Jurkat, Clone E6-1 (cell line): ENCODE results near the gene CAMK1D.
"Not testable (repeated sequence)": the region's sequence is repeated elsewhere in the genome, so short reads cannot be mapped to it uniquely, and the experiment has no call there.

Source experiments
- DNase-seq: peaks from one replicate; pipeline ENCODE4 v3.0.0-alpha.2; 2011; ENCODE audit warnings: low read depth, low spot score
- H3K4me3 ChIP-seq: 2 replicates; pipeline ENCODE4 v1.5.1; 2011; ENCODE audit warnings: mild to moderate bottlenecking, low read length, control low read depth, moderate library complexity

The CAMK1D gene

DNA sequence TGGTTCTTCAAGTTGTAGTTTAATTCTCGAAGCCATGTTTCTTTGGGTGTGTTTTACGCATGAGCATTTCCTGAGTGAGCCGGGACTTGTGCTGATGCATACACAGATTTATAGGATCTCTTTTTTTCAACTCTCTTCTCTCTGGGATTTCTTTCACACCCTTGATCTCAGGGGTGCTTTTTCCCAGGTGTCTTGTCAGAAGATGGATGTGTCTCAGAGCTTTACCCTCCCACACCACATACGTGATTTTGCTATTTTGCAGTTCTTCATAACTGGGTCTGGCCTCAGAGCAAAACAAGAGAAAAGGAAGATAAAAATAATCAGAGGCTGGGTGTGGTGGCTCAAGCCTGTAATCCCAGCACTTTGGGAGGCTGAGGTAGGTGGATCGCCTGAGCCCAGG is 177.0 kb downstream of the CAMK1D start:
- H3K4me3 ChIP-seq: no peak overlapping the region
- no peak for DNase-seq

DNA sequence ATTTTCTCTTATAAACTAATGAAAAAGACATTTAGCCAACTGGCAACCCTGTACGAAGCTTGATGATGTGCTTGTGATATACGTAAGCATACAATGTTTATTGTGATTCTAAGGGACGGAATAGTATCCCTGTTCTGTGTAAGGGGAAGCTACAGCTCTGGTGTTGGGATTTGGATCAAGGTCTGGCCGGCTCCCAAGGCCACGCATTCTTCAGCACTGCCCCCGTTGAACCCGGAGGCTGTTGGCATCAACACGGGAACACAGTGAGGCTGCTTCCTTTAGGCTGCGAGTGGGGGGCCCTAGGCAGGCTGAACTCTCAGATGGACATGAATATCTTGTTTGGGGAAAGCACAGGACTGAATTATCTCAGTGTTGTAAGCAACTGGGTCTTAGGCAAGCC is 180.6 kb downstream of the CAMK1D start:
- H3K4me3 ChIP-seq: no peak overlapping the region
- DNase-seq: no peak

DNA sequence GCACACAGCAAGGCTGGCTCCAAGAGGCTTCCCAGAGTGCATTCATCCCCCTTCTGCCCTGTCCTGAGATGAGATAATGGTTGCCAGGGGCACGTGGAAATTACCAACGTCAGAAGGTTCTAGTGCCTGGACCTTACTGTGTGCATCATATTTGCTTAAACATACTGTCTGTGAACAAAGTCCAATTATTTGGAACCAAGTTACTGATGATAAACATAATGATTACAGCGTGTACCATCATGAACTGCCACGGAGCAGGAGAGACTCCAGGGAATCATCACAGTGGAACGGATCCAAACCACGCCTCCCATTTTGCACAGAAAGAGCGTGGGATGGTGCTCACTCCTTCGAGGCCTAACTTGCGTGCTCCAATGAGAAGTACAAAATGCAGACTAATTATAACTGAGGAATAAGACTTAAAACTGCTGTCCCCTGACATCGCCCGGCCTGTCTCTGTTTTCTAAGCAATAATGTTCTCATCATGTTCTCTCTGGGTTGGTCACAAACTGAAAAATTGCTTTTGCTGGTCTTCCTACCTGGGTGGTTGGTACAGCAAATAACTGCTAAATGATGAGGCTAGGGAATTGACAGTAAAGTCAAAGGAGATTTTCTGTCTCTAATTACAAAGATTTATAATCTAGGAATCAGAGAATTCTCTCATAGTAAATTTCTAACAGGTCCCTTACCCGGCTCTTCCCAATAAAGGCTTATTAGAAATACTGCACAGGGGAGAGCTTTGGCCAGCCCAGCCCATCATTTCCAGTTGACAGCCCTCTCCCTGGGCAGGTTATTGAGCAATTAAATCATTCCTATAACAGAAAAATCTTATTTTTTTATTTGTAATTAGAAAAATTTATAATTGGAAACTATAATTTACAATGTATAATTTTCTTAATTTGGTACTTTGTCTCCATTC is 182.2 kb downstream of the CAMK1D start:
- no peak overlapping the region for H3K4me3 ChIP-seq
- no peak for DNase-seq

DNA sequence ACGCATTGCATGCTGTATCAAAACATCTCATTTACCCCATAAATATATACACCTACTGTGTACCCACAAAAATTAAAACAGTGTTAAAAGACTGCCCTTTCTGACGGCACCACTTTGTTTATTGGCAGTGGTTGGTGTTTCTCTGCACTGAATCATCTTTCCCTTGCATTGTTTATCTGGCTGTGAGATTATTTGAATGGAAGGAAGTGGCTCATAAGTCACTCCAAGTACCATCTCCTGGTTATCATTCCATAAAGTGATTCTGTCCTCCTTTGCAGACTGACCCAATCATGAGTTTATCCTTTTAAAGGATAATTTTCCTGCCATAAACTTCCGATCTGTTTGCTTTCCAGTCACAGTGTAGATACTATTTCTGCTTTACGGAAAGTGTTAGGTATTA is 183.8 kb downstream of the CAMK1D start:
- DNase-seq: no peak

DNA sequence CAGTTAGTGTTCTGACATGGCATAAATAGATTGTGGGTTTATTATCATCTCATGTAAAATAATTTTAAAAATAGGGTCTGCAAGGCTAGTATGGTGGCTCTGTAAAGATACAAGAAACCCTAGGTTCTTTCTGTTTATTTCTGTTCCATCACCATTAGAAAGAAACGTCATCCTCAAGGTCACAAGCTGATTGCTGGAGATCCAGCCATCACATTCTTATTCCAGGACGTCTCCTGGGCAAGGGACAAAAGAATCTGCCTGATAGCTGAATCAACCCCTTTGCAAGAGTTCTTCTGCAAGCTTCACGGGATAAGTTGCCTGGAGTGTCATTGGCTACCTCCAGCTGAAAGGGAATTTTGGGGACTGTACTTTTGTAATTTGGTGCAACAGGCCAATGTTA is 184.4 kb downstream of the CAMK1D start:
- no peak overlapping the region for H3K4me3 ChIP-seq
- DNase-seq: no peak

More for the DNA sequence above, 183.8 kb downstream of the CAMK1D start:
- H3K4me3 ChIP-seq: no peak overlapping the region

DNA sequence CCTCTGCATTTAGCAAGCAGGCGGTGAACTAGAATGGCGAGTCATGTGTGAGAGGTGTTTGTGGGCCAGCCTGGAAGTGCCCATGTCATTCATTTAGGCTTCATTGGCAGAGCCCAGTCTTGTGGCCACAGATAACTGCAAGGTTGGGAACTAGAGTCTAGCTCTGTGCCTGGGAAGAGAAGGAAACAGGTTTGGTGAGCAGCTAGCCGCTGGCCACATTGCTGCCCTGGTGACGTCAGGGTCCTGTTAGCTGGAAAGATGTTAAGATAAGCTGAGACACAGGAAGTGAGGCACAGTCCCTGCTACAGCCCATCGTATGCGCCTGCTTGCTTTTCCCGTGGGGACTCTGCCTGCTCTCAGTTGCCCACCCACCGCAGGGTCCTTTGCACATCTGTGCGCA is 185.5 kb downstream of the CAMK1D start:
- H3K4me3 ChIP-seq: no peak overlapping the region
- DNase-seq: no peak

DNA sequence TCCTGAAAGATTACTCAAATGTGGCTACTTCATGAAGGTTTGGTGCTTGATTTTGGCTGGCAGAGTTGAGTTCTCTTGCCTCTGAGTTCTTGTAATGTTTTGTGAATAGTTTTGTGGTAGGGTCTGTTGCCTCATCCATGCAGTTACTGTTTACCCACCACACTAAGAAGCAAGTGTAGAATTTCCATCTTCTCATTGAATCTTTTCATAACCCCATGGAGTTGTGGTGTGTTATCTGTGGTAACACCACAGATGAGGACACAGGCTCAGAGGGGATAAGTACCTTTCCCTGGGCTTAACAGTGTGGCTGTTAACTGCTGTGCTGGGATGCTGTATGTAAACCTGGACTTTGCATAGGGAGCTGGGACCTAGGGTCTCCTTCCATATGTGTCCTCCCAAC is 186.3 kb downstream of the CAMK1D start:
- H3K4me3 ChIP-seq: no peak overlapping the region
- DNase-seq: peak; percentile 57

DNA sequence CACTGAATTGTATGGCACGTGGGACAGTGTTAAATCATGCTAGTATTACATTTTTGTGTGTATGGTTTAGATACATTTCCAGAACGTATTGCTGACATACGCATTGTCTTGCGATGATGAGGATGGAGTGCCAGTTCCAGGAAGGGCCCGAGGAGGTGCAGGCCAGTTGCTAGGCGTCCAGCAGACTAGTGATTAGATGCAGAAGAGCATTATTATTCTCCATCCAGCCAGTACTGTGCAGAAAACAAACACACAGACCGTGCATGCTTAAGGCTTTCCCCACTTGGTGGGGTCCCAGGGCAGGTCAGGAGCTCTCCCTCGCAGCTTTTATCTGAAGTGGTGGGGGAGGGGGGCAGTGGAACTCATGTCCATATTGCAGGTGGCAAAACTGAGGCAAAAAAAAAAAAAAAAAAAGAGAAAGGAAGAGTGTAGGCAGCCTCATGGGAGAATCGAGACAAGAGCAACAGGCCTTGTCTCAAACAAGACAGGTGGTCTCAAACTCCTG is 189.2 kb downstream of the CAMK1D start:
- DNase-seq: no peak
- no peak overlapping the region for H3K4me3 ChIP-seq

DNA sequence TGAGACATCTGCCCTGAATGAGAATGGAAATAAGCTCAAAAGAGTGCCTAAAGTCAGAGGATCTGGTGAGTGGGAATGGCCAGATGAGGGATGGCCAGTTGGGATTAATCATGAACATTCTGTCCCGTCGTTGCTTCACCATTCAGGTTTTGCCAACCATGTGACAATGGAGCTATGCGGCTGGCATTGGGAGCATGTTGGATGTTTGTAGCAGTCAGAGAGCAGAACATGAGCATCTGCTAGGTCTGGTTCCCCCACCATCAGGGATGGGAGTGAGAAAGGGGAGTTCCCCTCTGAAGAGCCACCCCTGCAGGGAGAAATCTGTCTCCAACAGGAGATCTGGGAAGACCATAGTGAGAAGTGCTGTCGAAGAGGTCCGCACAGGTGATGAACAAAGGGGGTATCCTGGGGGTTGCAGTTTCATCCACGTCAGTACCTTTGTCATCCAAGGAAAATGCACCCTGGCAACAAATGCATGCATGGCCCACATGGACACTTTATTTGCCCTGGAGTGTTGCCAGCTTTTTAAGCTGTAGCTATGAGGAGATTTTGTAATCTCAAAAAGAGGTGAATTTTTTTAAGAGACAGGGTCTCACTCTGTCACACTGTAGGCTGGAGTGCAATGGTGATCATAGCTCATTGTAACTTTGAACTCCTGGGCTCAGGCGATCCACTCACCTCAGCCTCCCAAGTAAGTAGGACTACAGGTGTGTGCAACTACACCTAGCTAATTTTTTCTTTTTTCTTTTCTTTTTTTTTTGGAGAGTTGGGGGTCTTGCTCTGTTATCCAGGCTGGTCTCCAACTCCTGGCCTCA is 190.2 kb downstream of the CAMK1D start:
- no peak for DNase-seq
- H3K4me3 ChIP-seq: no peak overlapping the region

DNA sequence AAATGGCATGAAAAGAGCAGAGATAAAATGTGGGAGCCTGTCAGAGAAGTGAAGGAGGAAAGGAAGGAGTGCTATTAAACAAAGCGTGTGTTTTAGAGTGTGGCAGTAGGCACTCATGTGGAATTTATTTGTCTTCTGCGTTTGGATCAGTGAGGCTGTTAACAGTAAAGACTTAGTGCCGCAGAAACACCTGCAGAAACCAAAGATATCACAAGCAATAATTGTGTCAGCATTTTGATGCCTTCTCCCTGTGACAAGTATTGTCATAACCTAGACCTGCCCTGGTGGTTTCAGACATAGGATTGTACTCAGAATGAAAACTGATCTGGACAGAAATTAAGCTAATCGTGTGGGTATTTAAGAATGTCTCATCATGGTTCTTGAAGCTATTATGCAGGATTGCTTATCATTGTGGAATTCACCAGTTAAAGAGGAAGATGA is 191.0 kb downstream of the CAMK1D start:
- H3K4me3 ChIP-seq: no peak overlapping the region
- peak; percentile 25 for DNase-seq

DNA sequence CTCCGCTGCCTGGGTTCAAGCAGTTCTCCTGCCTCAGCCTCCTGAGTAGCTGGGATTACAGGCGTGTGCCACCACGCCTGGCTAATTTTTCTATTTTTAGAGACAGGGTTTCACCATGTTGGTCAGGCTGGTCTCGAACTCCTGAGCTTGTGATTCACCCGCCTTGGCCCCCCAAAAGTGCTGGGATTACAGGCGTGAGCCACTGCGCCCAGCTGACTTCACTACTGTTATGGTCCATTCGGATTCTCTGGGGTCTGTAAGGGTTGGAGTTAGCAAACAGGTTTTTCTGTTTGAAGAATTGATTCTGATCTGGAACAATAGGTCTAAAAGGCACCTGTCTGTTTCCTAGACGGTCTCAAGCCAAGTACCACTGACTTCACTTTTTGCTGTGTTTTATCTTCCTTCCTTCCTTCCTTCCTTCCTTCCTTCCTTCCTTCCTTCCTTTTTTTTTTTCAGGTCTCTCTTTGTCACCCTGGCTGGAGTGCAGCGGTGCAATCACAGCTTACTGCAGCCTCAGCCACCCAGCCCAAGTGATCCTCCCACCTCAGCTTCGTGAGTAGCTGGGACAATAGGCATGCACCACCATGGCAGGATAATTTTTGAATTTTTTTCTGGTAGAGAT is 192.2 kb downstream of the CAMK1D start:
- no peak overlapping the region for H3K4me3 ChIP-seq
- DNase-seq: no peak

DNA sequence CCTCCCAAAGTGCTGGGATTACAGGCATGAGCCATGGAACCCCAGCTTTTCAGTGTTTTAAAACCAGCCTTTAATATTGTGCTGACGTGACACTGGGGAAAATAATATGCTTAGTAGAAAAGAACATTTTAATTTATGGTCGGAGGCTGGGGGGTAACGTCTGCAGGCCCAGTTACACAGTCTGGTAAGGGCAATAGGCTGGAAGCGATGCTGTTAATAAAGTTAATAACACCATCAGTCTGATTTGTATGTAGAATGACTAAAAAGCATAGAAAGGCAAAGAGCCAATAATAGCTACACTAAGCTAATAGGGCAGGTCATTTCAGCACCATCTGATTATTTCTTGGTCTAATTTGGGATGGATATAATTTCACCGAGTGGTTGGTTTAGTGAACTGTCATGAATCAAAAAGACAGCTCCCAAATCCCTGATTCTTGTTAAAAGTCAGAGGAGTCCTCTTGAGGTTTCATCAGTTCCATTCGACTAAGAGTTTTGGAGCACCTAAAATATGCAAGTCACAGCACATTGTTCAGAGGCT is 192.9 kb downstream of the CAMK1D start:
- no peak overlapping the region for H3K4me3 ChIP-seq
- DNase-seq: no peak

DNA sequence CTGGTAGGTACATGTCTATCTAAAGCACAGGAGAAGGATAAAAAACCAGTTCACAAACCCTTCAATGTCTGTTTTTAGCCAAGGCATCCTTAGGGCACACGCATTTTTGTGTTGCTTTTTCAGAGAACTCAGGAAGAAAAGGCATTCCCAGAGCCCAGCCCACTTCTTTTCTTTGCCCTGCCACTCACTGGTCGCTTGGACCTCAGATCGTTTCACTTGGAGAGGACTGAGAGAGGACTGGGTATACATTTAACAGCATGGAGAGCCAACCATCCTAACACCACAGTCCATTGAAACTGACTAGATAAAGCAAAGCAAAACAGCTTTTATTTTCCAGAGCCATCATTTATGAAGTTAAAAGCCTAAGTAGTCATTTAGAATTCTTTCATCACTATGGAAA is 194.2 kb downstream of the CAMK1D start:
- no peak for DNase-seq
- H3K4me3 ChIP-seq: no peak overlapping the region

DNA sequence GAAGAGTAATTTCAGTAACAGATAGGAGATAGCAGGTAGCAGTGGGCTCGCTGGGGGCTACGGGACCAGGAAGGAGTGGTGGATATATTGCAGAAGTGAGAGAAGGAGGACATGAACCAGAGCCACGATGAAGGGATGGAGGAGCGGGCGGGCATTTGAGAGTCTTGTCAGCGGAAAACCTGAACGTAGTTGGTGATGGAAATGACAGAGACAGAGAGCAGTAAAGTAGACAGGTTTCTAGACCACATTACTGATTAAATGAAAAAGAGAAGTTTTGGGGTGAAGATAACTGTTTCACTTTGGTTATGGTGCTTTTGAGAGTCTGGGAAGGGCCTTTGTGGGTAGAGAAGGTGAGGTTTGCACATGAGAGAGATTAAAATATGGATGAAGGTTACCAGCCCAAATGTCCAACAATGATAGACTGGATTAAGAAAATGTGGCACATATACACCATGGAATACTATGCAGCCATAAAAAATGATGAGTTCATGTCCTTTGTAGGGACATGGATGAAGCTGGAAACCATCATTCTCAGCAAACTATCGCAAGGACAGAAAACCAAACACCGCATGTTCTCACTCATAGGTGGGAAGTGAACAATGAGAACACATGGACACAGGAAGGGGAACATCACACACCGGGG is 196.9 kb downstream of the CAMK1D start:
- DNase-seq, H3K4me3 ChIP-seq: not testable (repeated sequence)

DNA sequence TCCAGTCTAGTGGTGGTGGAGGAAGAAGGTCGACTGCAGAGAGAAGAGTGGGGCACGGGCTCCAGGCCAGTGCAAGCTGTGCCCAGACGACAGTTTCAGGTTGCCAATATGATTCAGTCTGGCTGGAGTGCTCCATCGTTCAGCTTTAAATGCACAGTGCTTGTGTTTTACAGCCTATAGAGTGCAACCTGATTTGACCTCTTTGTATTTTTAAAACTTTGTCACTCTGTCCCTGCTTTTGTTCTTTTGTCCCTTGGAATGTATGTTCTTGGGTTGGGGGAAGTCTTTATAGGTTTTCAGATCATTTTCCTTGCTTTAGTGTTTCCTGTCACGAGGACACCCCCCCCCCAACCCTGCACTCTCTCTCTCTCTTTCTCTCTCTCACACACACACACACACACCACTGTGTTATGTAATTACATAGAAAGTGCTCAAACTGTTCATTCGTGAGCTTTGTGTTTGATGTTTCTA is 198.0 kb downstream of the CAMK1D start:
- DNase-seq: no peak
- no peak overlapping the region for H3K4me3 ChIP-seq

DNA sequence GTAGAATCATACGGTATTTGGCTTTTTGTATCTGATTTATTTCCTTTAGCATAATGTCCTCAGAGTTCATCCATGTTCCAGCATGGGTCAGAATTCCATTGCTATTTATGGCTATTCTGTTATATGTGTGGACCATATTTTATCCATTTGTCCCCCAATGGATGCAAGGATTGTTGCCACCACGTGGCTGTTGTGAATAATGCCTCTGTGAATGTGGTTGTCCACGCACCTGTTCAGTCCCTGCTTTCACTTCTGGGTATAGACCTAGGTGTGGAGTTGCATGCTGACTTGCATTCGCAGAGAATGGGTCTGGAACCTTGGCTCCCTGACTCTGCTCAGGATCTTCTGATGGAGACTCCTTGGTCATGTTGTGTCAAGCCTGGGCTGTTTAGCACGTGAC is 199.9 kb downstream of the CAMK1D start:
- no peak overlapping the region for H3K4me3 ChIP-seq
- DNase-seq: peak; percentile 39

DNA sequence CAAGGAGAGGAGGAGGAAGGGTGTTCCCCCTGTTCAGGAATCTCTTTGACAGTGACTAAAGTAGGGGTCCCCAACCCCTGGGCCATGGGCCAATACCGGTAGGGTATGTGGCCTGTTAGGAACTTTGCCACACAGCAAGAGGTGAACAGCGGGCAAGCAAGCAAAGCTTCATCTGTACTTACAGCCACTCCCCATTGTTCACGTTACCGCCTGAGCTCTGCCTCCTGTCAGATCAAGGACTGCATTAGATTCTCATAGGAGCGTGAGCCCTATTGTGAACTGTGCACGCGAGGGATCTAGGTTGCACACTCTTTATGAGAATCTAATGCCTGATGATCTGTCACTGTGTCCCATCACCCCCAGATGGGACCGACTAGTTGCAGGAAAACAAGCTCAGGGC is 201.6 kb downstream of the CAMK1D start:
- DNase-seq: no peak
- no peak overlapping the region for H3K4me3 ChIP-seq

DNA sequence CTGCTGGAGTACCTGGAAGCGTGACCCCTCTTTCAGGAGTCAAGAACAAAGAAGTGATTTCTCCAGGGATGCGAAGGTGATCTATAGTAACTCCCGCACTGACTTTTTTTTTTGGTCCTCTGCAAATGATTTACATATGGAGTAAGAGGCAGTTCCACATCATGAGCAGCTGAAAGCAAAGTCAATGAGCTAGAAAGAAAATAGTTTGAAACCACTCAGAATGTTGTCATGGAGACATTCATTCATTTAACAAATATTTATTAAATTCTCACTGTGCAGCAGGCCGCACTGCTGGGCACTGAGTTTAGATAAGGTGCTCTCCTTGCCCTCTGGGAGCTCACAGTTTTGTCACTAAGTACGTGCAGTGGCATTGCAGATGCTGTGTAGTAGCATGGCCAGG is 206.7 kb downstream of the CAMK1D start:
- DNase-seq: no peak

More for the DNA sequence above, 206.7 kb downstream of the CAMK1D start:
- H3K4me3 ChIP-seq: no peak overlapping the region
